GM18861 (cell line): ENCODE data around the gene SEPTIN2.
"Not testable (repeated sequence)": the region's sequence is repeated elsewhere in the genome, so short reads cannot be mapped to it uniquely, and the experiment has no call there.

Experiments used
- ATAC-seq: cut with Tn5 transposase; IDR thresholded peaks from one replicate; pipeline ENCODE4 v1.9.1; 2021; ENCODE audit not compliant: unreplicated experiment

SEPTIN2 gene

DNA sequence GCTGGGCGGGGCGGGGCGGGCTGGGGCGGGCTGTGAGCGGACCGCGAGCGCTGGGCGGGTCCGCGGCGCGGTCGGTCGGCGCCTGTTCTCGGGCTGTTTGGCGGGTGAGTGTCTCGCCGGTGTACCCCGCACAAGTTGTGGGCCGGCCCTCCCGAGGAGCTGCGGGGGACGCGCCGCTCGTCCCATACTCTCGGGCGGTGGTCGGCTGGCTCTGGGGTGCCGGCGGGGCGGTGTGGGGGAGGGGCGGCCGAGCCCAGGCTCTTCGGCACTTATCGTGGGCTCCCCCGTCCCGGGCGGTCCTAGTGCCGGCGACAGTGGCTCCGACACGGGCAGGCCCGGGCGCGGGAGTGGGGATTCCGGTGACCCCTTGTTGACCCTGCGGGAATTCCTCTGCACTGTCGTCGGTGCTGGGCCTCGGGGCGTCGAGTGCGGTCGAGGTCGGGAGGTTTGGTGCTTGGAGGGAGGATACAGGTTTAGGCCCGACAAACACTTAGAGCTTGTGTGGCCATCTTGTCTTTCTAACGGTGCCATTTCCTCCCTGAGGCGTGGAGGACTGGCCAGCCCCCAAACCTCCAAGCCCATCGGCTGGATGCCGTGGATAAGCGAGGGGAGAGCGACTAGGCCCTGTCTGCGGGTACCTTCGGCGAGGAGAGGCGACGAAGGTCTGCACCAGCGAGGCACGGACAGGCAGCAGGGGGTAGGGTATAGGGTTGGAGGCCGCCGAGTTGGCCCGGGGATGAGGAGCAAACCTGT, at the start of gene SEPTIN2:
SEPTIN2 (plus strand) TSS at position 47 of the 753 bp plus-strand sequence. CDS start 8,308 bp downstream, outside the sequence.
- ATAC-seq: peak; percentile 19

DNA sequence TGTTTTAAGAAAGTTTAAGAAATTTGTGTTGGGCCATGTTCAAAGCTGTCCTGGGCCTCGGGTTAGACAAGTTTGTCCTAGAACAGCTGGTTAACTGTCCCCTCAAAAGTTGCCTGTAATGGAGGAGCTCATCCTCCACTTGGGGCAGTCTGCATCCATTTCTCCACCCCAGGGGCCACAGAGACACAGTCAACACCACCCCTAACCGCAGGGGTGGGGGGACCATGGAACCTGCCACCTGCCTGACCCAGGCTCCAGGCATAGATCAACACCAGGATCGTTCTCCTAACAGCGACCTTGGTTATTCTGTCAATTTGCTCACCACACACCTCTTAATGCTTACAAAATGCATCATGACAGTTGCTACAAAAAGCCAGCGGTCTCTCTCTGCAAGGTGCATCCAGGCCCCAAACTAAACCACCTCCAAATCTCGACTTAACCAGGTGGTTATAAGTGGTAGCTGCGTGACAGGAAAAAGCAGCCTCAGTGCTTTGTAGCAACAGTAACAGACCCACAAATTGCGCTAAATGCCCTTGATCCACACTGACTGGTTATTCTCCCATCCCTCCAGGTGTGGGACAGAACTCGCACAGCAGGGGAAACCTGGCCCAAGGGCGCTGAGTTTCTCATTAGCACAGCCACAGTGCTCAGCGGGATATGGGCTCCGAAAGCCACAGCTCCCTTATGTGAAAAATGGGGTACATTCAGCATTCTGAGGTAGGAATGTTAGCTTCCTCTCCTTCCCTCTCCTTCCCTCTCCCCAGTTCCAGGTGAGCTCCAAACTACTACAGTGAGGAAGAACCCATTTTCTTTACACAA, 48.3 kb upstream of the SEPTIN2 start:
- ATAC-seq: no peak

DNA sequence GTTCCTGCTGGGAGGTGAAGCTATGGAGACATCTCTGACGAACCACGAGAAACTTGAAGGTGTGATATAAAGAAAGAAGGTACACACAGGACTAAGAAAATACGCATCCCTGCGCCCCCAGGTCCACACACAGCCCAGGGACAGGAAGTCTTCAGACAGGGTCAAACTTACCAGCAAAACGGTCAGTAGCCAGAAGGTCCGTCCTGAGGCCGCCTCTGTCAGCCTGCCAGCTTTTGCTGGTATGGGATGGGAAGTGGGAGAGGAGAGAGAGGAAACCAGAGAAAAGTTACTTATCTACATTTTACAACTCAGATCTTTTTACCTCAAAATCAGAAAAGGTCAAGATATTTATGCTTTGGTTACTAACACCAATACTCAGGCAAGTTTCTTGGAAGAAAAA, 47.4 kb upstream of the SEPTIN2 start:
- no peak for ATAC-seq

DNA sequence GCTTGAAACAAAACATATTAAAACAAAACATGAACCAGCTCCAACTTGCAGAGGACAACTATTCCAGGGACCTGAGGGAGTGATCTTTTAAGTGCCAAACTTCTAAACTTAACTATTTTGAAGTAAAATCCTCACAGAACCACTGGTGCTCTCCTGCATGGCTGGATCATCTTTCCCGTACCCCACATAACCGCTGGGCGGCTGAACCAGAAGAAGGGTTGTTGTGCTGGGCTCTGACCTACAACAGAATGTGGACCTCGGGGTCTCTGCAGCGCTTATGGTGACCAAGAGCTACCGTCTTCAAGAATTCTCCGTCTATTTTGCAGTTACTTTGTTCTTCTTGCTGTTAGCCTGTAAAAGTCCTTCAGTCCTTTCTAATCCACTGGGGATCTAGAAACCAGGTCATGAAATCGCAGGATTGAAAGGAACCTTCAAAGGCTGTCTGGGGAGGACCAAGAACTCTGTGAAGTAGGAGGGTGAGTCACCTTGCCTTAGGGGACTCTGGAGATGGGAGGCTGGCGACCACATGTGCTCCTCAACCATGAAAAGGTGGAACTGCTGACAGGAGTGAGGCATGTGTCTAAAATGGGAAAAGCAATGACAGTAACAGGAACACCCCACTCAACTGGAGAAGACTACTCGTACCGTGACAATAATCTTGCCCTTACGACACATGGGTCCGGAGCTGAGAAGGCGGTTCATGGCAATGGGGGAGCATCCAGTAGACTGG, 46.8 kb upstream of the SEPTIN2 start:
- no peak for ATAC-seq

DNA sequence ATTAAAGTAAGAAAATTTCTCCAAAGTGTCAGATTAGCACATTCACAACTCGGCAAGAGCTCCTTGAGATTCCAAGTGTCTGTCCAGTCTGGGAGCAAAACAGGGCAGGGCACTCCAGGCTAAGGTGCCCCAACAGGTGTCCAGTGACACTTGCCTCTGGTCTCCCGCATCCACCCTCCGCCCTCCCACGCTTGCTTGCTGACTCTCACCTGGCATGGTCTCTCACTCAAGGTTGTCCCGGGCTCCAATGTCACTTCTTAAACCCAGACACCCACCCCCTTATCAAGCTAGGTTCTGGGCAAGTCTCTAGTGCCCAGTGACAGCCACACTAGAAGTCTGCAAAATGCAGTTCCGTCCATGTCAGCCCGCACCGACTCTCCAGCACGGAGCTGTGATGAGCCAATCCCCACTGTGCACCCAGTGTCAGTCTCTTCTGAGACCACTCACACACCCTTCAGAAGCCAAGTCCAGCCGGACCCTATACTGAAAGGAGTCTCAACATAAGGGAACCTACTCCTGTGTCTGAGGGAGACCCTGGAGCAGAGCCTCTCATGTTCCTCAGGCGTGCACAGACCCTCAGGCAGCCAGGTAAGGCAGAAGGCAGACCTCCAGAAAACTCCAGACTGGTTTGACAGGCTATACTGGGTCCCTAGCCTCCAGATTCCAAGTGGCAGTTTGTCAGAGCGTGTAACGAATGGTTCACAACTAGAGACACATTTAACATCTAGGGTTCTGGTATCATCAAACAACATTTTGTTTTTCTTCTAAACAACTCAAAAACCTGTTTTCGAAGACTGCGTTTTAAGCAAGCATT, 45.8 kb upstream of the SEPTIN2 start:
- no peak for ATAC-seq

DNA sequence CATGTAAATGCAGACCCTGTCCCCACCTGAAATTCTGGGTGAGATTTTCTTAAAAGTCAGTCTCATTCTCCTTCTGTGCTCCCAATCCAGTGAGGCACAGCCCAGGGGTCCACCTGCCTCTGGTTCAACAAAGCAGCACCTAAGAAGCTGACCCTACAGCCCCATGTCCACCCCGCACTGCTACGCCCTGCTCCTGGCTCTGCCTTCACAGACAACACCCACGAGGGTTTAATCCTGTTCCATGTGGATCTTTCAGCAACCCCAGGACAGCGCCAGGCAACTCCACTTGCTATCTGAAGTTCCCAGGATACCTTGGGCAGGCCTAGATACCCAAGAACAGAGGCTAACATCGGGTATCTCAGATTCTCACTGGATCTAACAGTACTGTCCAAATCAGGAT, 45.2 kb upstream of the SEPTIN2 start:
- ATAC-seq: no peak

DNA sequence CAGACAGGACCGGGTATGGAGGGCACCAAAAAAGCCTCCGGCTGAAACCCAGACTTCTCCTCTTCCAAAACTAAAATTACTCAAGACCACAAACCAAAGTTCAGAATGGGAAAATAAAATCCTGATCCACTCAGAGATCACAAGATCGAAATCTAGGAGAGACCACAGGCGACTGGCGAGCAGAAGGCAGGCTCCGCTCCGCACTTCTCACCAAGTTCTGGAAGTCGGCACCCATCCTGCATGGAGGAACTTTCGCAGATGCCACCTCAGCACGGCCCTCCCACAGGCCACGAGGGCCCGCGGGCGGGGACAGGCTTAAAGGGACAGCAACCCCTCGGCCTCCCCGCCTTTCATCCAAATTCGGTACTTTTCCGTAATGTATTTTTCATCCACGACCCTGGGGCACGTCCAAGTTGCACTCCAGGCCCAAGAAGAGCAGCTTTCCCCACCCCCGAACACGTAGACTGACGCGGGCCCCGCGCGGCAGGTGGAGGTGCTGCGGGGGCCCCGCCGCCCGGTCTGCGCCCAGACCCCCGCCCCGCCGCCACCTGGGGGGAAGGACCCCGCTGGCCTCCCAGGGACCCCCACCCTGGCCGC, 43.9 kb upstream of the SEPTIN2 start:
- no peak for ATAC-seq

DNA sequence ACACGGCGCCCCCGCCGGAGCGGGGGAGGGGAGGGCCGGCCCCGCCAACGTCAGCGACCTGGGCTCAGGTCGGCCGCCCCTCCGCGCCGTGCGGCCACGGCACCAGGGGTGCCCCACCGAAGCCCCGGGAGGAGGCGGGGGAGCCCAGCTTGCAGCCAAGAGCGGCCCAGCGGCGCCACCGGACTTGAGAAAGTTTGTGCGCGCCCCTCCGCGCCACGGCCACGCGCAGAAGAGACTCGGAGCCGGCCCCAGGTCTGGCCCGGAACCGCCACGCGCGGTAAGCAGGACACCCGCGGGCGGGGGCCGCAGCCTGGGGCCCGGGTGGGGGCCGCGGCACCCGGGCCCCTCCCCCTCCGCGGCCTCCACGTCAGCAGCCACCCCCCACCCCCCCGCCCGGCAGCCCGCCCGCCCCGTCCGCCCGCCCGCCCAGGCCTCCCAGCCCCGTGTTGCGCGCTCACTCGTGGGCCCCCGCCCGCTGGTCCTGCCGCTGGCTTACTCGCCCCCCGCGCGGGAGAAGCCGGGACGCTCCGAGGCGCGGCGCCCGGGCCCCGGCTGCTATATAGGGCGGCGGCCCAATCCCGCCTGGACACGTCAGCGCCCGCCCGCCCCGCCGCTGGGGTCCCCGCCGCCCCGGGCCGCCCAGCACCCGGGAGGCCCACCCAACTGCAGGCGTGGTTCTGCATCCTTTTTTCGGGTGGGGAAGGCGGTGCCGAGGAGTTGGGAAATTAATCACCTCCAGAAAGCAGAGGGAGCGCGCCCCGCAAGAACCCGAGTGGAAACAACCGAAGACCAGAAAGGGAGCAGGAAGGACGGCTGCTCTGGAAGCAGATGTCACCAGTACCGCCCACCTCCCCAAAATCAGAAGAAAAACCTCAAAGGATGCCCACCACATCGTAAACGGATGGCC, 43.2 kb upstream of the SEPTIN2 start:
- ATAC-seq: no peak

DNA sequence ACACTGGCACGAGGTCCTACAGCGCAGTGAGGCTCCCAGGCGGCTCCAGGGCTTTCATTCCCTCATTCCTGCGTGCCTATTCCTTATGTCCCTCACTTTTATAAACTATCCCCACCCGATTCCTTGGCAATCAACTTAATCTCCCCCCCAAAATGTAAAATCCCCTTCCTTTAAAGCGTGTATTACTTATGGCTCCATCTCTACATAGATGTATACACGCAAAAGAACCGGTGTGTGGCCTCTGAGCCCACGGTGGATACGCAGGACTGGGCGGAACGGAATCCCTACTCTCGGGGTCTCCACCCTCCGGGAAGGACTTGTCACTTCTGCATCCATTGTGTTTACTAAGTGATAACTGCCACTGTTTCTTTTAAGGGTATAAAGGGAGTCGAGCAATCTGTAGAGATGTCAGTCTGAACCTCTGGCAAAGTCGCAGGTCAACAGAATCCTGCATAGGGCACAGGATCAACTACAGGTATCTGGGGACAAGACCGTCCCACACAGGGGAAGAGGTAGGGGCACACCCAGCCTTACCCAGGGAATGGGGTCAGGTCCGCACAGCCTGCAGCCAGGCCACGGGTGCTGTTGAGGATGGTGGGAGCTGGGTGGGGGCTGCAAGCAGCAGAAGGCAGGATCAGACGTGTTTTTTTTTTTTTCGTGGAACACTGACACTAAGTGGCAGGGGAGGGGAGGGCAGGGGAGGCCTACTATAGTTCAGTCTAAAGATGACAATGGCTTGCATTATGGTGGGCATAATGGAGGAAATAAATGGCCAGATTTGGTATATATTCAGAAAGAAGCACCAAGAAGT, 42.3 kb upstream of the SEPTIN2 start:
- ATAC-seq: no peak

DNA sequence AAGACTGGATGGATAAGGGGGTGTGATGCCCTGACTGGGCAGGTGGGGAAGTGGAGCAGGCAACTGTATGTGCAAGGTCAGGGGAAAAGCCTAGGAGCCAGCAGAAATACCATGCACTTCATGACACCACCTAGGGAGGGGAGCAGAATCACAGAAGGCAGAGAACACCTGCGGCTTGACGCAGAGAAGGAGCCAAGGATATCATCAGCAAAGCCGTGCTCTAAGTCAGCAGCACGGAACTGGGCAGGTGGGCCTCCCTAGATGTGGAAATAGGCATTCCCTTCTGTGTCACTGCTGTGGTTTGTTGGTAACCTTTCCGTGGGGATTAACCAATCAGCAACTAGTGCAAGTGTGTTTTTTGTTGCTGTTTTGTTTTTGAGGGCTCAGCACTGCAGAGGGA, 41.6 kb upstream of the SEPTIN2 start:
- ATAC-seq: no peak

DNA sequence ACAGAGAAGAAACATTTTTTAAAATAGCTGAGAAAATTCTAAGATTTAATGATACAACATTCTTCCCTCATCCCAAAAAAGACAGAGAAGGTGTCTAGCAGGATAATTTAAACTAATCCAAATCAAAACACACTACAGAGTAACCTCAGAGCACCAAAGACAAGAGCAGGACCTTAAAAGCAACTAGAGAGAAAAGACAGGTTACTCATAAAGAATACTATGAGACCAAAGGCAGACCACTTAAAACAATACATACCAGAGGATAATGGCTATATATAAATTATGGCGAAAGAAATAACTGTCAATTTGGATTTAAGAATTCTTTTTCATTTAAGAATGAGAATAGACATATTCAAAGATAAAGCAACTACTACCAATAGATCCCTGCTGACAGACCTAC, 40.2 kb upstream of the SEPTIN2 start:
- ATAC-seq: no peak

DNA sequence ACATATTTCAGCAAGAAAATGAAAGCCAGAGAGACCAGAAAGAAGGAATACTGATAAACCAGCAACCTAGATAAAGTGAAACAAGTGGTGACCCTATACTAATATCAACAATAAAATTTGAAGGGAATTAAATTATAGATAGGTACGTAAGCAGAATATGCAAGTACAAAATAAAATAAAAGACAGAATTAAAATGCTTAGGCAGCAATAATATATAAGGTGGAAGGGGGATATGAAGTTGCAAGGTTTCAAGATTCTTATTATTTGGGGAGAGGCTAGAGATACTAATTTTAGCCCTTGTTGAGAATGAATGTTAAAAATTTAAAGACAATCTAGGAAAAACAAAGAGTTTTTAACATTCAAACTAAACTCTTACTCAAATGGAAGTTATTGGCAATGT, 39.8 kb upstream of the SEPTIN2 start:
- no peak for ATAC-seq

DNA sequence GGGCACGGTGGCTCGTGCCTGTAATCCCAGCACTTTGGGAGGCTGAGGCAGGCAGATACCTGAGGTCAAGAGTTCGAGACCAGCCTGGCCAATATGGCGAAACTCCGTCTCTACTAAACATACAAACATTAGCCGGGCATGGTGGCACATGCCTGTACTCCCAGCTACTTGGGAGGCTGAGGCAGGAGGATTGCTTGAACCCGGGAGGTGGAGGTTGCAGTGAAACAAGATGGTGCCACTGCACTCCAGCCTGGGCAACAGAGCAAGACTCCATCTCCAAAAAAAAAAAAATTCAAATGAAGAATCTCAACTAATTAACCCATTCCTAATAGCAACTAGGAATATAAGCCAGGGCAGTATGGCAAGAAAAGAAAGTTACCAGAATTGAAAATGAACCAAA, 37.4 kb upstream of the SEPTIN2 start:
- ATAC-seq: not testable (repeated sequence)

DNA sequence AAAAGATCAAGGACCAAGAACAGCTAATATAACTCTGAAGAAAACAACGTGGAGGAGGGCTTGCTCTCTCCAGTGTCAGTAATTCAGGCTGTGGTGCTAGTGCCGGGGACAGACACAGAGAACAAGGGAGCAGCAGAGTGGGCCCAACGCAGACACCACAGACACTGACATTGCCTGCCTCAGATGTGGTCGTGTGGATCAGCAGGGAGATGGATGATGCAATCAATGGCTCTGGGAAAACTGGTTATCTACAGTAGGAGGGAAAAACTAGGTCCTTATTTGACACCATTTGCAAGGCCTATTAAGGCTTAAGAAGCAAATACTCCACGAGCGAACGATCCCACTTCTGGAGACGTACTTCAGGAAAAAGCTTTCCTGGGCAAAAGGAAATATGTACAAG, 36.3 kb upstream of the SEPTIN2 start:
- no peak for ATAC-seq

DNA sequence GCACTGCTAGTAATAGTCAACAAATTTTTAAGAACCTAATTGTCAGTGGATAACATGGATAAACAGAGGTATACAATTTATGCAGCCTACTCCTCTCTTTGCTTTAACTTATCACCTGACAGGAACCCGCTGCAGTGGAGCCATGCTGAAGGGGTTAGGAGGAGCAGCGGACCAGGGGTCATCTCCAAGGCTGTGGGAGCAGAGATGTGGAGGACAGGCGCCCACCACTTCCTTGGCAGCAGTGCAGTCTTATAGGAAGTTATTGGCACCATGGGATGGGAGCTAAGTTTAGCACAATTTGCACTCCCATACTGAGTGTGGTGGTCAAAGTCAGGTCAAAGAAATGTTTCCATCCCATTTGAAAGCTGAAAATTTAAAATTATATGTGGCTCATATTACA, 35.9 kb upstream of the SEPTIN2 start:
- no peak for ATAC-seq

DNA sequence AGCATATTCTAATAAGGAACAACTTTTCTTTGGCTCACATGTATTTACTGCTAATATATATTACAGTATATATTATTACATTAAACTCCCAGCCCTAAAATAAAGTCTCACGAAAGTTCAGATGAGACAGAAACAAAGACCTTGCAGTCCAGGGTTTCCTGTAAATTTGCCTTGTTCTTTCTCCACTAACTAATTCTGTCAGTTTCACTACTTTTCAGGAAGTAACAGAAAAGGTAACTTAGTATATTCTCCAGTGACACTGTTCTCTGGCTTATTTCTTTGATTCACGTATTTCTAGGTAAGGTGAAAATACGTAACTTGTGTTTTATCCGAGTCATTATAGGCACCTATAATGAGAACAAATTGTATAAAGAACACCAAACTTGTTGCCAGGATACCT, 35.4 kb upstream of the SEPTIN2 start:
- no peak for ATAC-seq

DNA sequence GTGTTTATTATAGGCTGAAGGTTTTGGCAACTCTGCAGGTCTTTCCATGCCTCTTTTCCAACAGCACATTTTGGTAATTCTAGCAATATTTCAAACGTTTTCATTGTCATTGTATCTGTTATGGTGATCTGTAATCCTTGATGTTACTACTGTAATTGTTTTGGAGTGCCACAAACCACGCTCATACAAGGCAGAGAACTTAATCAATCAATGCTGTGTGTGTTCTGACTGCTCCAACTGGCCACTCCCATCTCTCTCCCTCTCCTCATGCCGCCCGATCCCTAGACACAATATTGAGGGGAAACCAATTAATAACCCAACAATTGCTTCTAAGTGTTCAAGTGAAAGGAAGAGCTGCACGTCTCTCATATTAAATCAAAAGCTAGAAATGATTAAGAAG, 33.2 kb upstream of the SEPTIN2 start:
- no peak for ATAC-seq

DNA sequence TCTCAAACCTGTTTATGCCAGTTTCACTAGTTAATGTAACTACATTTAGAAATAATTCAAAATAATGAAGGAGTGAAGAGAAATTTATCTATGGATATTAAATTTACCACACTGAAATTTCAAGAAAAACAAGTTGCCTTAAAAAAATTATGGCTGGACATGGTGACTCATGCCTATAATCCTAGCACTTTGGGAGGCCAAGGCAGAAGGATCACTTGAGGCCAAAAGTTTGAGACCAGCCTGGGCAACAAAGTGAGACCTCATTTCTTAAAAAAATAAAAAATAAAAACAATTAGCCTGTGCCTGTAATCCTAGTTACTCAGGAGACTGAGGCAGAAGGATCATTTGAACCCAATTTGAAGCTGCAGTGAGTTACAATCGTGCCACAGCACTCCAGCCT, 30.1 kb upstream of the SEPTIN2 start:
- no peak for ATAC-seq
